Lower lobe of right lung (tissue), 2 donors: ENCODE results near the gene ADAMTSL5. TPM values are rescaled to one million over a fixed set of nuclear protein-coding genes. Genes with fewer than 3 reads are reported as not detected.

Experiments used
- ATAC-seq, 2 donors: fragments of 200-7000 bp; cut with Tn5 transposase; one replicate each; pipeline ENCODE4 v1.9.1; 2020 to 2022; ENCODE audit warnings: mild to moderate bottlenecking in 2 of 2, moderate library complexity in 2 of 2
- DNase-seq: peaks from one replicate; pipeline ENCODE4 v3.0.0-alpha.2; 2020
- H3K27ac ChIP-seq: fragments of 200-600 bp; one replicate; pipeline ENCODE4 v1.8.0; 2022
- H3K27me3 ChIP-seq: fragments of 200-600 bp; one replicate; pipeline ENCODE4 v1.8.0; 2022; ENCODE audit warnings: low read depth
- H3K36me3 ChIP-seq: fragments of 200-600 bp; one replicate; pipeline ENCODE4 v1.8.0; 2022; ENCODE audit warnings: mild to moderate bottlenecking
- H3K4me1 ChIP-seq: fragments of 200-600 bp; one replicate; pipeline ENCODE4 v1.8.0; 2022
- H3K4me3 ChIP-seq: fragments of 200-600 bp; one replicate; pipeline ENCODE4 v1.8.0; 2022; ENCODE audit warnings: mild to moderate bottlenecking
- H3K9me3 ChIP-seq: fragments of 200-600 bp; one replicate; pipeline ENCODE4 v1.8.0; 2022
- intact Hi-C: fragments of 100-400 bp; cut with DNase I; formaldehyde crosslinking; loops from one replicate; pipeline ENCODE4 v1.11.0; 2022
- total RNA-seq: library from RNA; stranded (reverse); fragmentation: NEBNext Ultra II Directional; extraction: Animal tissue kit (Norgen Biotek cat#: 25700); gene quantifications from one replicate; pipeline ENCODE4 v1.2.1, GENCODE V29; 2021
- TF ChIP-seq, protein P1 (sequence below): fragments of 200-600 bp; IDR thresholded peaks from one replicate; pipeline ENCODE4 v1.8.0; 2022; ENCODE audit warnings: antibody characterized with exemption, mild to moderate bottlenecking
- donor health status: DM: no; HTN: yes; CAD: no; lungs with severe emphysema.

The ADAMTSL5 gene
- total RNA-seq, 1 donor from 2014 or later = 3.3 TPM

DNA sequence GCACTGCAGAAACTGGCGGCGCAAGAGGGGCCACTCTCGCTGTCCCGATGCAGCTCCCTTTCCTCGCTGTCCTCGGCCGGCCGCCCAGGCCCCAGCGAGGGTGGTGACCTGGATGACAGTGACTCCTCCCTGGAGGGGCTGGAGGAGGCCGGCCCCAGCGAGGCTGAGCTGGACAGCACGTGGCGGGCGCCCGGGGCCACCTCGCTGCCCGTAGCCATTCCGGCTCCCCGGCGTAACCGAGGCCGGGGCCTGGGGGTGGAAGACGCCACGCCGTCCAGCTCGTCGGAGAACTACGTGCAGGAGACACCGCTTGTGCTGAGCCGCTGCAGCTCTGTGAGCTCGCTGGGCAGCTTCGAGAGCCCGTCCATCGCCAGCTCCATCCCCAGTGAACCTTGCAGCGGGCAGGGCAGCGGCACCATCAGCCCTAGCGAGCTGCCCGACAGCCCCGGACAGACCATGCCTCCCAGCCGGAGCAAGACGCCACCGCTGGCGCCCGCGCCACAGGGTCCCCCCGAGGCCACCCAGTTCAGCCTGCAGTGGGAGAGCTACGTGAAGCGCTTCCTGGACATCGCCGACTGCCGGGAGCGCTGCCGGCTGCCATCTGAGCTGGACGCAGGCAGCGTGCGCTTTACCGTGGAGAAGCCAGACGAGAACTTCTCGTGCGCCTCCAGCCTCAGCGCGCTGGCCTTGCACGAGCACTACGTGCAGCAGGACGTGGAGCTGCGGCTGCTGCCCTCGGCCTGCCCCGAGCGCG, 46.2 kb downstream of the ADAMTSL5 start:
- TF ChIP-seq, protein P1, sequence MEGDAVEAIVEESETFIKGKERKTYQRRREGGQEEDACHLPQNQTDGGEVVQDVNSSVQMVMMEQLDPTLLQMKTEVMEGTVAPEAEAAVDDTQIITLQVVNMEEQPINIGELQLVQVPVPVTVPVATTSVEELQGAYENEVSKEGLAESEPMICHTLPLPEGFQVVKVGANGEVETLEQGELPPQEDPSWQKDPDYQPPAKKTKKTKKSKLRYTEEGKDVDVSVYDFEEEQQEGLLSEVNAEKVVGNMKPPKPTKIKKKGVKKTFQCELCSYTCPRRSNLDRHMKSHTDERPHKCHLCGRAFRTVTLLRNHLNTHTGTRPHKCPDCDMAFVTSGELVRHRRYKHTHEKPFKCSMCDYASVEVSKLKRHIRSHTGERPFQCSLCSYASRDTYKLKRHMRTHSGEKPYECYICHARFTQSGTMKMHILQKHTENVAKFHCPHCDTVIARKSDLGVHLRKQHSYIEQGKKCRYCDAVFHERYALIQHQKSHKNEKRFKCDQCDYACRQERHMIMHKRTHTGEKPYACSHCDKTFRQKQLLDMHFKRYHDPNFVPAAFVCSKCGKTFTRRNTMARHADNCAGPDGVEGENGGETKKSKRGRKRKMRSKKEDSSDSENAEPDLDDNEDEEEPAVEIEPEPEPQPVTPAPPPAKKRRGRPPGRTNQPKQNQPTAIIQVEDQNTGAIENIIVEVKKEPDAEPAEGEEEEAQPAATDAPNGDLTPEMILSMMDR = no peak
- Histone ChIP-seq H3K4me3 (no peak overlapping the region), H3K9me3 (no peaks in the 10 kb centered on the region), H3K4me1 (peaks cover 61% of the 10 kb centered on the region), H3K36me3 (no peaks in the 10 kb centered on the region), H3K27me3 (peaks cover 64% of the 10 kb centered on the region), H3K27ac (no peak overlapping the region)
- ATAC-seq (no peak), DNase-seq (no peak)
- intact Hi-C loops = no loop called here

DNA sequence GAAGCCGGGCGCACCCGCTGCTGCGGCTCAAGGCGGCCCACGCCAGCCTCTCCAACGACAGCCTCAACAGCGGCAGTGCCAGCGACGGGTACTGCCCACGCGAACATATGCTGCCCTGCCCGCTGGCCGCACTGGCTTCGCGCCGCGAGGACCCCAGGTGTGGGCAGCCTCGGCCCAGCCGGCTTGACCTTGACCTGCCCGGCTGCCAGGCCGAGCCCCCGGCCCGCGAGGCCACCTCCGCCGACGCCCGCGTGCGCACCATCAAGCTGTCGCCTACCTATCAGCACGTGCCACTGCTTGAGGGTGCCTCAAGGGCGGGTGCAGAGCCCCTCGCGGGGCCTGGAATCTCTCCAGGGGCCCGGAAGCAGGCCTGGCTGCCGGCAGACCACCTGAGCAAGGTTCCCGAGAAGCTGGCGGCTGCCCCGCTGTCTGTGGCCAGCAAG, 46.8 kb downstream of the ADAMTSL5 start:
- ATAC-seq (no peak), DNase-seq (no peak)
- Histone ChIP-seq H3K27me3 (peaks cover 58% of the 10 kb centered on the region), H3K9me3 (no peaks in the 10 kb centered on the region), H3K27ac (no peak overlapping the region), H3K36me3 (no peaks in the 10 kb centered on the region), H3K4me1 (peaks cover 55% of the 10 kb centered on the region), H3K4me3 (no peak overlapping the region)
- intact Hi-C loops = no loop called here
- TF ChIP-seq, protein P1 = no peak

DNA sequence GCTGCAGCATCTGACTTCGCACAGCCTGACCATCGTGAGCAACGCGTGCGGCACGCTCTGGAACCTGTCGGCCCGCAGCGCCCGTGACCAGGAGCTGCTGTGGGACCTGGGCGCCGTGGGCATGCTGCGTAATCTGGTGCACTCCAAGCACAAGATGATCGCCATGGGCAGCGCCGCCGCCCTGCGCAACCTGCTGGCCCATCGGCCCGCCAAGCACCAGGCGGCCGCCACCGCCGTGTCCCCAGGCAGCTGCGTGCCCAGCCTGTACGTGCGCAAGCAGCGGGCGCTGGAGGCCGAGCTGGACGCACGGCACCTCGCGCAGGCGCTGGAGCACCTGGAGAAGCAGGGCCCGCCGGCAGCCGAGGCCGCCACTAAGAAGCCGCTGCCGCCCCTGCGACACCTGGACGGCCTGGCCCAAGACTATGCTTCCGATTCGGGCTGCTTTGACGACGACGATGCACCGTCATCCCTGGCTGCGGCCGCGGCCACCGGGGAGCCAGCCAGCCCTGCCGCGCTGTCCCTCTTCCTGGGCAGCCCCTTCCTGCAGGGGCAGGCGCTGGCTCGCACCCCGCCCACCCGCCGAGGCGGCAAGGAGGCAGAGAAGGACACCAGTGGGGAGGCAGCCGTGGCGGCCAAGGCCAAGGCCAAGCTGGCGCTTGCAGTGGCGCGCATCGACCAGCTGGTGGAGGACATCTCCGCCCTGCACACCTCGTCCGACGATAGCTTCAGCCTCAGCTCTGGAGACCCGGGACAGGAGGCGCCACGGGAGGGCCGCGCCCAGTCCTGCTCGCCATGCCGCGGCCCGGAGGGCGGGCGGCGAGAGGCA, 47.4 kb downstream of the ADAMTSL5 start:
- DNase-seq (no peak), ATAC-seq (peak; percentile 48 to 61)
- no peaks in the 10 kb centered on the region for H3K36me3 ChIP-seq
- H3K4me3 ChIP-seq = no peak overlapping the region
- H3K27me3 ChIP-seq = peaks cover 51% of the 10 kb centered on the region
- TF ChIP-seq, protein P1 = peak; percentile 54
- intact Hi-C loops = no loop called here
- H3K9me3 ChIP-seq = no peaks in the 10 kb centered on the region
- peaks cover 49% of the 10 kb centered on the region for H3K4me1 ChIP-seq
- H3K27ac ChIP-seq = no peak overlapping the region

DNA sequence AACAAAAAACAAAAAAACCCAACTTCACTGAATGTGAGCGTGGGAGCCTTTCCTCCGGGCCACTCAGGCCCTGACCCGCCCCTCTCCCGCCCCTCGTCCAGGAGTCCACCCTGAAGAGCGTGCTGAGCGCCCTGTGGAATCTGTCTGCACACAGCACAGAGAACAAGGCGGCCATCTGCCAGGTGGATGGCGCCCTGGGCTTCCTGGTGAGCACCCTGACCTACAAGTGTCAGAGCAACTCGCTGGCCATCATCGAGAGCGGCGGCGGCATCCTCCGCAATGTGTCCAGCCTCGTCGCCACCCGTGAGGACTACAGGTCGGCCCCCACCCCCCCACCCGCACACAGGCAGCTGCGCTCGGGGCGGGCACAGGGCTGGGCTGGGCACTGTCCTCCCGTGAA, 51.0 kb downstream of the ADAMTSL5 start:
- ATAC-seq = no peak
- H3K9me3 ChIP-seq = no peaks in the 10 kb centered on the region

More for the DNA sequence above, 51.0 kb downstream of the ADAMTSL5 start:
- TF ChIP-seq, protein P1 = no peak
- intact Hi-C loops = no loop called here
- no peak overlapping the region for H3K4me3 ChIP-seq
- no peak for DNase-seq
- no peaks in the 10 kb centered on the region for H3K36me3 ChIP-seq
- H3K27me3 ChIP-seq = peaks cover 38% of the 10 kb centered on the region
- peaks cover 24% of the 10 kb centered on the region for H3K4me1 ChIP-seq
- H3K27ac ChIP-seq = no peak overlapping the region
